ENCODE data around the gene CDC42BPA.

GRCh38 chr1:226956942-226957713 is 361.2 kb downstream of the CDC42BPA start:
- TF ChIP-seq, protein P1, sequence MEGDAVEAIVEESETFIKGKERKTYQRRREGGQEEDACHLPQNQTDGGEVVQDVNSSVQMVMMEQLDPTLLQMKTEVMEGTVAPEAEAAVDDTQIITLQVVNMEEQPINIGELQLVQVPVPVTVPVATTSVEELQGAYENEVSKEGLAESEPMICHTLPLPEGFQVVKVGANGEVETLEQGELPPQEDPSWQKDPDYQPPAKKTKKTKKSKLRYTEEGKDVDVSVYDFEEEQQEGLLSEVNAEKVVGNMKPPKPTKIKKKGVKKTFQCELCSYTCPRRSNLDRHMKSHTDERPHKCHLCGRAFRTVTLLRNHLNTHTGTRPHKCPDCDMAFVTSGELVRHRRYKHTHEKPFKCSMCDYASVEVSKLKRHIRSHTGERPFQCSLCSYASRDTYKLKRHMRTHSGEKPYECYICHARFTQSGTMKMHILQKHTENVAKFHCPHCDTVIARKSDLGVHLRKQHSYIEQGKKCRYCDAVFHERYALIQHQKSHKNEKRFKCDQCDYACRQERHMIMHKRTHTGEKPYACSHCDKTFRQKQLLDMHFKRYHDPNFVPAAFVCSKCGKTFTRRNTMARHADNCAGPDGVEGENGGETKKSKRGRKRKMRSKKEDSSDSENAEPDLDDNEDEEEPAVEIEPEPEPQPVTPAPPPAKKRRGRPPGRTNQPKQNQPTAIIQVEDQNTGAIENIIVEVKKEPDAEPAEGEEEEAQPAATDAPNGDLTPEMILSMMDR (IDR thresholded peaks at IDR 0.05): no peak
- TF ChIP-seq POLR2A (IDR thresholded peaks at IDR 0.05): no peak
